Endothelial cell (in vitro differentiated cells): ENCODE measurements around the gene OR2W1. TPM values are rescaled to one million over a fixed set of nuclear protein-coding genes. Genes with fewer than 3 reads are reported as not detected.

Experiments
- DNase-seq: peaks from one replicate; pipeline ENCODE4 v3.0.0; 2021; ENCODE audit warnings: low spot score
- H3K27ac Mint-ChIP-seq: one replicate; pipeline ENCODE4 v1.8.0; 2021; ENCODE audit warnings: mixed read lengths, inconsistent platforms; ENCODE audit not compliant: unreplicated experiment
- H3K27me3 Mint-ChIP-seq: one replicate; pipeline ENCODE4 v1.8.0; 2021; ENCODE audit warnings: mild to moderate bottlenecking, moderate library complexity, mixed read lengths, inconsistent platforms; ENCODE audit not compliant: unreplicated experiment
- H3K36me3 Mint-ChIP-seq: one replicate; pipeline ENCODE4 v1.8.0; 2021; ENCODE audit warnings: mild to moderate bottlenecking, low read depth, mixed read lengths, inconsistent platforms; ENCODE audit not compliant: unreplicated experiment
- H3K4me1 Mint-ChIP-seq: one replicate; pipeline ENCODE4 v1.8.0; 2021; ENCODE audit warnings: mild to moderate bottlenecking, mixed read lengths, inconsistent platforms; ENCODE audit not compliant: unreplicated experiment
- H3K4me3 Mint-ChIP-seq: one replicate; pipeline ENCODE4 v1.8.0; 2021; ENCODE audit warnings: mild to moderate bottlenecking, mixed read lengths, inconsistent platforms; ENCODE audit not compliant: unreplicated experiment
- H3K9me3 Mint-ChIP-seq: one replicate; pipeline ENCODE4 v1.8.0; 2021; ENCODE audit warnings: mixed read lengths, inconsistent platforms; ENCODE audit not compliant: unreplicated experiment
- total RNA-seq: library from RNA; stranded (reverse); fragmentation: NEBNext Ultra II Directional; extraction: Animal tissue kit (Norgen Biotek cat#: 25700); gene quantifications from one replicate; pipeline ENCODE4 v1.2.1, GENCODE V29; 2021; ENCODE audit not compliant: unreplicated experiment
- TF ChIP-seq, protein P1 (sequence below): fragments of 200-600 bp; sonication (generic); IDR thresholded peaks from one replicate; pipeline ENCODE4 v1.5.0; 2021; ENCODE audit warnings: antibody characterized with exemption; ENCODE audit not compliant: unreplicated experiment

Gene OR2W1
- total RNA-seq, 1 donor from 2014 or later = not detected

DNA sequence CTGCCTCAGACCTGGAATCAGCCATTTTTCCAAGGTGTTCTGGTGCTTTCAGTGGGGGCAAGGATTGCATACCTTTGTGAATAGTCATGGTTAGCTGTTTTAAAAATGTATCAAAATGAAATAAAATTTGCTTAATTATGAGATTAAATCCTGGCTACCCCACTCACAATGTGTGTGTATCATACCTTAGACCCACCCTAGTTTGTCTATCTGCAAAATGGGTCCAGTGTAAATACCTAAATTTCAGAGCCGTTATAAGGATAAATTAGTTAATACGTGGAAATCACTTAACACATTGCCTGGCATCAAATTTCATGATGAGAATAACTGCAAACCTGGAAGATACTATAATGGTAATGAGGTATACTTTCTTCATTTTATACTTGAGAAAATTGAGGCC, 36.9 kb downstream of the OR2W1 start:
- H3K36me3 Mint-ChIP-seq = no peaks in the 10 kb centered on the region
- H3K27ac Mint-ChIP-seq = no peak overlapping the region
- DNase-seq = no peak
- TF ChIP-seq, protein P1, sequence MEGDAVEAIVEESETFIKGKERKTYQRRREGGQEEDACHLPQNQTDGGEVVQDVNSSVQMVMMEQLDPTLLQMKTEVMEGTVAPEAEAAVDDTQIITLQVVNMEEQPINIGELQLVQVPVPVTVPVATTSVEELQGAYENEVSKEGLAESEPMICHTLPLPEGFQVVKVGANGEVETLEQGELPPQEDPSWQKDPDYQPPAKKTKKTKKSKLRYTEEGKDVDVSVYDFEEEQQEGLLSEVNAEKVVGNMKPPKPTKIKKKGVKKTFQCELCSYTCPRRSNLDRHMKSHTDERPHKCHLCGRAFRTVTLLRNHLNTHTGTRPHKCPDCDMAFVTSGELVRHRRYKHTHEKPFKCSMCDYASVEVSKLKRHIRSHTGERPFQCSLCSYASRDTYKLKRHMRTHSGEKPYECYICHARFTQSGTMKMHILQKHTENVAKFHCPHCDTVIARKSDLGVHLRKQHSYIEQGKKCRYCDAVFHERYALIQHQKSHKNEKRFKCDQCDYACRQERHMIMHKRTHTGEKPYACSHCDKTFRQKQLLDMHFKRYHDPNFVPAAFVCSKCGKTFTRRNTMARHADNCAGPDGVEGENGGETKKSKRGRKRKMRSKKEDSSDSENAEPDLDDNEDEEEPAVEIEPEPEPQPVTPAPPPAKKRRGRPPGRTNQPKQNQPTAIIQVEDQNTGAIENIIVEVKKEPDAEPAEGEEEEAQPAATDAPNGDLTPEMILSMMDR = no peak
- H3K4me3 Mint-ChIP-seq = no peak overlapping the region
- H3K9me3 Mint-ChIP-seq = no peaks in the 10 kb centered on the region
- H3K4me1 Mint-ChIP-seq = no peaks in the 10 kb centered on the region
- peaks cover 3% of the 10 kb centered on the region for H3K27me3 Mint-ChIP-seq

GRCh38 chr6:29005183-29005885, 39.6 kb downstream of the OR2W1 start, which contains the start of gene ZNF311:
Gene ZNF311, minus strand, starts transcription at chr6:29005315. Its CDS starts 1,361 bp downstream, at chr6:29003954.
- no peaks in the 10 kb centered on the region for H3K36me3 Mint-ChIP-seq
- H3K4me3 Mint-ChIP-seq = peak within 1 kb of the TSS; percentile 91
- H3K9me3 Mint-ChIP-seq = no peaks in the 10 kb centered on the region
- peak within 1 kb of the TSS; percentile 76 for H3K27ac Mint-ChIP-seq
- peak; percentile 15 for DNase-seq
- peaks cover 3% of the 10 kb centered on the region for H3K4me1 Mint-ChIP-seq
- TF ChIP-seq, protein P1 = no peak
- H3K27me3 Mint-ChIP-seq = peaks cover 3% of the 10 kb centered on the region

GRCh38 chr6:28996844-28997510, 48.0 kb downstream of the OR2W1 start:
- Mint-ChIP-seq H3K9me3 (no peaks in the 10 kb centered on the region), H3K27ac (no peak overlapping the region), H3K27me3 (no peaks in the 10 kb centered on the region), H3K36me3 (peaks cover 3% of the 10 kb centered on the region), H3K4me3 (no peak overlapping the region), H3K4me1 (peaks cover 16% of the 10 kb centered on the region)
- no peak for DNase-seq
- TF ChIP-seq, protein P1 = no peak

DNA sequence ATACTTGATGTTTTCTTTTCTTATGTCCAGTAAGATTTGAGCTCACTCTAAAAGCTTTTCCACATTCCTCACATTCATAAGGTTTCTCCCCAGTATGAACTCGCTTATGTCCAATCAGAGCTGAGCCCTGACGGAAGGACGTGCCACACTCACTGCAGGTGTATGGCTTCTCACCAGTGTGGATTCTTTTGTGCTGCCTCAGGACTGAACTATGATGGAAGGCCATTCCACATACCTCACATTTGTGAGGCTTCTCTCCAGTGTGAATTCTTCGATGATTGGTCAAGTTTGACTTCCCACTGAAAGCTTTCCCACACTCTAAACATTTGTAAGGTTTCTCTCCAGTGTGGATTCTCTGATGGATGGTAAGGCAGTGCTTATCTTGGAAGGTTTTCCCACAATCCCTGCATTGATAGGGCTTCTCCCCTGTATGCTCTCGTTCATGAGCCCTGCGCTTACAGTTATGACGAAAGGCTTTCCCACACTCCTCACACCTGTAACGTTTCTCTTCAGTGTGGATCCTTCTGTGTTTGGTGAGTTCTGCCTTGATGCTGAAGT, 49.8 kb downstream of the OR2W1 start:
- peaks cover 11% of the 10 kb centered on the region for H3K4me1 Mint-ChIP-seq
- no peak for DNase-seq
- TF ChIP-seq, protein P1 = no peak
- no peaks in the 10 kb centered on the region for H3K9me3 Mint-ChIP-seq
- no peak overlapping the region for H3K27ac Mint-ChIP-seq
- H3K36me3 Mint-ChIP-seq = peaks cover 3% of the 10 kb centered on the region
- H3K27me3 Mint-ChIP-seq = no peaks in the 10 kb centered on the region
- no peak overlapping the region for H3K4me3 Mint-ChIP-seq

Other genes starting within 250 kb of the OR2W1 start
- gene TRIM27, start 121.2 kb downstream of the OR2W1 start, total RNA-seq = 82.8 TPM
- 1.6 TPM for gene ZNF311, start 39.9 kb downstream of the OR2W1 start, total RNA-seq
- gene OR2B3, start 42.1 kb upstream of the OR2W1 start, total RNA-seq = not detected
- gene OR2J1, start 54.3 kb upstream of the OR2W1 start, total RNA-seq = not detected
- not detected for gene OR2J3, start 62.9 kb upstream of the OR2W1 start, total RNA-seq
- gene OR2J2, start 125.7 kb upstream of the OR2W1 start, total RNA-seq = not detected